GM12873 (cell line): Measurements from ENCODE around the gene GIPR.
A peak's percentile ranks its signal among the peaks of the same experiment; 100 is the strongest.

Experiments
- CTCF ChIP-seq: IDR thresholded peaks from 2 replicates; pipeline ENCODE4 v1.5.1; 2012; ENCODE audit warnings: low read depth, mild to moderate bottlenecking, moderate library complexity, low read length, control low read depth; ENCODE audit not compliant: insufficient read depth; ENCODE audit errors: missing control alignments

GIPR gene

GRCh38 chr19:45682117-45682516, 14.1 kb downstream of the GIPR start:
- TF ChIP-seq CTCF, result no peak

GRCh38 chr19:45682908-45683307, 14.9 kb downstream of the GIPR start:
- TF ChIP-seq CTCF, result no peak

GRCh38 chr19:45687599-45687998, 19.6 kb downstream of the GIPR start:
- TF ChIP-seq CTCF, result peak; percentile 4

GRCh38 chr19:45691516-45692186, 23.6 kb downstream of the GIPR start, which contains the start of gene SNRPD2:
SNRPD2 (minus strand) TSS chr19:45691953; CDS start chr19:45691888, 65 bp downstream.
- no peak for TF ChIP-seq CTCF

GRCh38 chr19:45692187-45693105, 24.4 kb downstream of the GIPR start, which contains the start of gene QPCTL:
QPCTL (plus strand) TSS chr19:45692666; CDS start chr19:45692704, 38 bp downstream.
- no peak for TF ChIP-seq CTCF

- TF ChIP-seq CTCF, result peak; percentile 91
Observed at GRCh38 chr19:45693106-45693788, 25.2 kb downstream of the GIPR start.
